SK-N-SH (cell line): ENCODE data around the gene PARVG. TPM values are rescaled to one million over a fixed set of nuclear protein-coding genes. Genes with fewer than 3 reads are reported as not detected.

Experiments
- CTCF ChIA-PET: fragments of 300-600, 350-600 bp; formaldehyde crosslinking; extraction: SDS; loops from one replicate; lab custom pipeline; 2021; lab: Yijun Ruan, JAX
- POLR2A ChIA-PET: fragments of 350-600 bp; sonication (Branson Sonifier 250); formaldehyde crosslinking; extraction: SDS; loops from one replicate; lab custom pipeline; 2020; ENCODE audit warnings: antibody characterized with exemption, inconsistent platforms; lab: Yijun Ruan, JAX
- DNase-seq: peaks from one replicate; pipeline ENCODE4 v3.0.0; 2012
- H2AFZ ChIP-seq: fragments of 200-600 bp; sonication (generic); 2 replicates; pipeline ENCODE4 v1.8.1; 2016; ENCODE audit warnings: antibody characterized with exemption, mild to moderate bottlenecking, low read depth
- H3F3A ChIP-seq: fragments of 200-600 bp; sonication (generic); replicated peaks from 2 replicates; pipeline ENCODE3; 2016; ENCODE audit warnings: antibody characterized with exemption, mild to moderate bottlenecking; ENCODE audit not compliant: insufficient read depth
- H3K27ac ChIP-seq, 2 experiments: fragments of 200-500 bp in 1 of 2; fragments of 200-600 bp in 1 of 2; sonication (Bioruptor generic) in 1 of 2; sonication (generic), shearing (Covaris generic) in 1 of 2; 2 replicates each; pipeline versions ENCODE4 v1.5.1 to v1.6.1; 2014 to 2016; ENCODE audit warnings: low read depth in 2 of 2, inconsistent platforms in 1 of 2, low read length in 1 of 2, mild to moderate bottlenecking in 1 of 2, mixed read lengths in 1 of 2
- H3K27me3 ChIP-seq: fragments of 200-600 bp; sonication (generic), shearing (Covaris generic); 2 replicates; pipeline ENCODE4 v1.6.1; 2016; ENCODE audit warnings: mixed run types; ENCODE audit not compliant: insufficient read depth
- H3K36me3 ChIP-seq, 2 experiments: fragments of 200-500 bp in 1 of 2; fragments of 200-600 bp in 1 of 2; sonication (Bioruptor generic) in 1 of 2; sonication (generic) in 1 of 2; replicated peaks in 1 of 2; 2 replicates each; pipeline versions ENCODE3 to v1.5.1; 2014 to 2016; ENCODE audit warnings: low read length in 1 of 2, mild to moderate bottlenecking in 1 of 2; ENCODE audit not compliant: insufficient read depth in 2 of 2, control insufficient read depth in 1 of 2
- H3K4me1 ChIP-seq, 2 experiments: fragments of 200-500 bp in 1 of 2; fragments of 200-600 bp in 1 of 2; sonication (Bioruptor generic) in 1 of 2; sonication (generic), shearing (Covaris generic) in 1 of 2; 2 replicates each; pipeline versions ENCODE4 v1.5.1 to v1.6.1; 2014 to 2016; ENCODE audit warnings: low read depth in 1 of 2, low read length in 1 of 2, mixed run types in 1 of 2; ENCODE audit not compliant: insufficient read depth in 2 of 2, control insufficient read depth in 1 of 2
- H3K4me2 ChIP-seq: fragments of 200-600 bp; sonication (generic), shearing (Covaris generic); 2 replicates; pipeline ENCODE4 v1.6.1; 2017; ENCODE audit warnings: mixed run types
- H3K4me3 ChIP-seq, 2 experiments: fragments of 200-500 bp in 1 of 2; fragments of 200-600 bp in 1 of 2; sonication (Bioruptor generic) in 1 of 2; sonication (generic), shearing (Covaris generic) in 1 of 2; 2 replicates each; pipeline versions ENCODE4 v1.5.1 to v1.8.1; 2014 to 2016; ENCODE audit warnings: low read depth in 2 of 2, inconsistent platforms in 1 of 2, low read length in 1 of 2, mild to moderate bottlenecking in 1 of 2, mixed read lengths in 1 of 2, moderate library complexity in 1 of 2
- H3K79me2 ChIP-seq: fragments of 200-600 bp; sonication (generic); 2 replicates; pipeline ENCODE4 v1.8.1; 2017; ENCODE audit warnings: mild to moderate bottlenecking; ENCODE audit not compliant: insufficient read depth
- H3K9ac ChIP-seq: fragments of 200-600 bp; sonication (generic); 2 replicates; pipeline ENCODE4 v1.6.1; 2017; ENCODE audit warnings: mixed run types
- H3K9me2 ChIP-seq: fragments of 200-600 bp; sonication (generic); 2 replicates; pipeline ENCODE4 v1.6.1; 2017; ENCODE audit warnings: mixed run types
- H3K9me3 ChIP-seq: fragments of 200-600 bp; sonication (generic); 2 replicates; pipeline ENCODE4 v1.6.1; 2017; ENCODE audit warnings: mixed run types, mild to moderate bottlenecking, moderate library complexity
- H4K20me1 ChIP-seq: fragments of 200-600 bp; sonication (generic); 2 replicates; pipeline ENCODE4 v1.6.1; 2017; ENCODE audit warnings: mild to moderate bottlenecking, mixed run types; ENCODE audit not compliant: insufficient read depth
- CHD2 ChIP-seq: fragments of 150-350 bp; IDR thresholded peaks from 2 replicates; pipeline ENCODE4 v1.6.1; 2018; ENCODE audit warnings: low read length; ENCODE audit not compliant: partially characterized antibody
- EZH2phosphoT487 ChIP-seq: fragments of 200-600 bp; sonication (generic); IDR thresholded peaks from 2 replicates; pipeline ENCODE4 v1.6.1; 2017; ENCODE audit warnings: low read depth, mixed run types, mild to moderate bottlenecking, antibody characterized with exemption, moderate library complexity, borderline replicate concordance
- FOSL2 ChIP-seq: IDR thresholded peaks from 2 replicates; pipeline ENCODE4 v1.4.0; 2012; ENCODE audit warnings: low read depth, mild to moderate bottlenecking, moderate library complexity, borderline replicate concordance
- FOXM1 ChIP-seq: IDR thresholded peaks from 2 replicates; pipeline ENCODE4 v1.4.0; 2012; ENCODE audit warnings: low read depth, mild to moderate bottlenecking
- GABPA ChIP-seq: IDR thresholded peaks from 2 replicates; pipeline ENCODE4 v1.4.0; 2012; ENCODE audit warnings: low read depth, mild to moderate bottlenecking
- JUND ChIP-seq: IDR thresholded peaks from 2 replicates; pipeline ENCODE4 v1.4.0; 2012
- MEF2A ChIP-seq: IDR thresholded peaks from 2 replicates; pipeline ENCODE4 v1.4.0; 2012; ENCODE audit warnings: low read depth, borderline replicate concordance
- NFIC ChIP-seq: IDR thresholded peaks from 2 replicates; pipeline ENCODE4 v1.4.0; 2012; ENCODE audit warnings: borderline replicate concordance
- NRF1 ChIP-seq: IDR thresholded peaks from 2 replicates; pipeline ENCODE4 v1.6.1; 2012; ENCODE audit warnings: low read depth, mild to moderate bottlenecking, low read length
- RAD21 ChIP-seq: IDR thresholded peaks from 2 replicates; pipeline ENCODE4 v1.6.1; 2012; ENCODE audit warnings: mild to moderate bottlenecking, low read length
- RCOR1 ChIP-seq: fragments of 150-350 bp; IDR thresholded peaks from 2 replicates; pipeline ENCODE4 v1.6.1; 2017; ENCODE audit warnings: antibody characterized with exemption, low read length
- SIN3A ChIP-seq: IDR thresholded peaks from 2 replicates; pipeline ENCODE4 v1.6.1; 2012; ENCODE audit warnings: low read depth, mild to moderate bottlenecking, low read length, moderate library complexity, borderline replicate concordance
- SMC3 ChIP-seq: IDR thresholded peaks from 2 replicates; pipeline ENCODE4 v1.6.1; 2012; ENCODE audit warnings: low read depth, low read length, improper control_type of control experiment
- TCF12 ChIP-seq: IDR thresholded peaks from 2 replicates; pipeline ENCODE4 v1.4.0; 2012
- YY1 ChIP-seq: IDR thresholded peaks from 2 replicates; pipeline ENCODE4 v1.4.0; 2012; ENCODE audit warnings: low read depth, mild to moderate bottlenecking
- WGBS: methylation state at CpG from one replicate; pipeline ENCODE4 v1.1.6; 2017; ENCODE audit warnings: low lambda C conversion rate; 5-methylcytosine and 5-hydroxymethylcytosine counted together
- polyA plus RNA-seq, 3 experiments: library from polyadenylated mRNA; depleted of rRNA; stranded (reverse); fragments of >200 nt; gene quantifications; 2 replicates each; pipeline ENCODE4 v1.2.3, GENCODE V29; 2012
- TF ChIP-seq, protein P1 (sequence below): IDR thresholded peaks from 2 replicates; pipeline ENCODE4 v1.4.0; 2012; ENCODE audit warnings: low read depth, borderline replicate concordance
- TF ChIP-seq, protein P2 (sequence below): IDR thresholded peaks from 2 replicates; pipeline ENCODE4; 2012

Gene PARVG
- polyA plus RNA-seq, 1 of the 3 experiments (the other 2 are of a cell fraction) = 0.05 TPM

DNA sequence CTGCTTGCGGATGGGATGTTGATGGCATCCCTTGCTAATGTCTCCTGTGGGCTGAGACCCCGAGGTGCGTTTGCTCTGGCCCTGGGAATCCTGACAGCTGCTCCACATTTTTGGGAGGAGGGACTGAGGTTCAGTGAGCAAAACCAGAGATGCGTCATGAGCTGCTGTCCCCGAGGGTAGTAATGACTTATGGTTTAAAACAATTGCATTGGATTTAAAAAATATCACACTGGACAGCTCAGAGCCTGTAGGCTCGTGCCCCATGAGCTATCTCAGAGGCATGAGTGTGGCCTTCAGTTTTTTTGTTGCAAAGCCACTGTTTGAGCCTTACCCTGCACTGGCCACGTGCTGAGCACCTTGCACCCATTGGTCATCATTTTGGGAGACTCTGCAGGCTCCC is 20.9 kb upstream of the PARVG start:
- POLR2A ChIA-PET = no interaction called here
- Histone ChIP-seq H3K9me2 (no peaks in the 10 kb centered on the region), H3K9ac (no peak overlapping the region), H3K4me2 (no peak overlapping the region), H3K36me3 (no peaks in the 10 kb centered on the region), H3K4me1 (peaks cover 0 to 15% of the 10 kb centered on the region in 2 experiments; a peak in 1 of 4 replicates), H3K4me3 (no peak overlapping the region), H3K27ac (no peak overlapping the region), H4K20me1 (no peaks in the 10 kb centered on the region), H3K9me3 (no peaks in the 10 kb centered on the region)
- CTCF ChIA-PET = interaction anchor here (0.9 kb wide), 1 partner anchor 10 kb away, joined by 3 read pairs; no protein-coding TSS in a partner anchor
- TF ChIP-seq NFIC (no peak), YY1 (no peak), SMC3 (no peak), GABPA (no peak), EZH2phosphoT487 (no peak), FOXM1 (no peak), RCOR1 (no peak), TCF12 (no peak), NRF1 (no peak), RAD21 (no peak)
- TF ChIP-seq, protein P1, sequence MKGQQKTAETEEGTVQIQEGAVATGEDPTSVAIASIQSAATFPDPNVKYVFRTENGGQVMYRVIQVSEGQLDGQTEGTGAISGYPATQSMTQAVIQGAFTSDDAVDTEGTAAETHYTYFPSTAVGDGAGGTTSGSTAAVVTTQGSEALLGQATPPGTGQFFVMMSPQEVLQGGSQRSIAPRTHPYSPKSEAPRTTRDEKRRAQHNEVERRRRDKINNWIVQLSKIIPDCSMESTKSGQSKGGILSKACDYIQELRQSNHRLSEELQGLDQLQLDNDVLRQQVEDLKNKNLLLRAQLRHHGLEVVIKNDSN = no peak
- TF ChIP-seq, all 33 proteins: peak for 0
- Histone ChIP-seq H2AFZ (no peak overlapping the region), H3K79me2 (no peaks in the 10 kb centered on the region), H3F3A (no peaks in the 10 kb centered on the region), H3K27me3 (no peaks in the 10 kb centered on the region)
- 78% methylated on average over 7 of the region's 7 CpGs for WGBS
- DNase-seq = no peak

DNA sequence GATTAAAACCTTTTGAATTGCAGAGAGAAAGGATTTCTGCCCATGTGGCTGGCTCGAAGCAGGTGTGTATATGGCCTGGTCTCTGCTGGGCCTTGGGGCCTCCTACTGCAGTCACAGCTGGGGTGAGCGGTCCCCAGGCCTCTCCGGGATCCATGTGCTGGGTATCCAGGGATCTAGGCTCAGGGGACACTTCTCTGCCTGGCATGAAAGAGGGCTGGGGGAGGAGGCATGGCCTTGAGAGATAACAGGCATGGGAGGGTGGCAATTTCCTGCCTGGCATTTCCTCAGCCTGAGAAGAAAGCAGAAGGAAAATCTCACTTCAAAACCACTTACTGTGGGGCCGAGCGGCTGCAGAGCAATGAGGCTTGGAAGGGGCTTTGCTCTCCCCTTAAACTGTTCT is 20.3 kb upstream of the PARVG start:
- POLR2A ChIA-PET = no interaction called here
- TF ChIP-seq CHD2 = no peak
- TF ChIP-seq SIN3A = no peak
- TF ChIP-seq MEF2A = no peak
- no peak for TF ChIP-seq GABPA
- TF ChIP-seq, protein P1 = no peak
- no peak for TF ChIP-seq FOSL2
- TF ChIP-seq JUND = no peak
- TF ChIP-seq YY1 = no peak
- no peak for TF ChIP-seq EZH2phosphoT487
- TF ChIP-seq, protein P2, sequence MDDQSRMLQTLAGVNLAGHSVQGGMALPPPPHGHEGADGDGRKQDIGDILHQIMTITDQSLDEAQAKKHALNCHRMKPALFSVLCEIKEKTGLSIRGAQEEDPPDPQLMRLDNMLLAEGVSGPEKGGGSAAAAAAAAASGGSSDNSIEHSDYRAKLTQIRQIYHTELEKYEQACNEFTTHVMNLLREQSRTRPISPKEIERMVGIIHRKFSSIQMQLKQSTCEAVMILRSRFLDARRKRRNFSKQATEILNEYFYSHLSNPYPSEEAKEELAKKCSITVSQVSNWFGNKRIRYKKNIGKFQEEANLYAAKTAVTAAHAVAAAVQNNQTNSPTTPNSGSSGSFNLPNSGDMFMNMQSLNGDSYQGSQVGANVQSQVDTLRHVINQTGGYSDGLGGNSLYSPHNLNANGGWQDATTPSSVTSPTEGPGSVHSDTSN = no peak
- no peaks in the 10 kb centered on the region for H4K20me1 ChIP-seq
- no peak overlapping the region for H2AFZ ChIP-seq
- 93% methylated on average over 5 of the region's 5 CpGs for WGBS
- H3K9me3 ChIP-seq = no peaks in the 10 kb centered on the region
- H3K4me2 ChIP-seq = no peak overlapping the region
- no peaks in the 10 kb centered on the region for H3K27me3 ChIP-seq
- H3K9ac ChIP-seq = no peak overlapping the region
- CTCF ChIA-PET = no interaction called here
- no peaks in the 10 kb centered on the region for H3F3A ChIP-seq
- H3K9me2 ChIP-seq = no peaks in the 10 kb centered on the region
- no peaks in the 10 kb centered on the region for H3K79me2 ChIP-seq
- no peak for DNase-seq
- peaks cover 0 to 15% of the 10 kb centered on the region in 2 experiments; a peak in 1 of 4 replicates for H3K4me1 ChIP-seq
- no peak overlapping the region for H3K4me3 ChIP-seq
- H3K27ac ChIP-seq = no peak overlapping the region
- no peaks in the 10 kb centered on the region for H3K36me3 ChIP-seq
